T-helper 17 cell (primary cell): ENCODE results near the gene HOXD1. TPM values are rescaled to one million over a fixed set of nuclear protein-coding genes. Genes with fewer than 3 reads are reported as not detected.

Experiments
- ATAC-seq: fragments of 150-1000 bp; cut with Tn5 transposase; 2 replicates; pipeline ENCODE4 v1.10.0; 2021; ENCODE audit warnings: mild to moderate bottlenecking, moderate library complexity
- DNase-seq, 3 donors: peaks; one replicate each; pipeline versions ENCODE4 v3.0.0 to v3.0.0-alpha.2; 2020 to 2021
- H3K9me3 ChIP-seq: one replicate; pipeline ENCODE4 v1.7.0; 2013; ENCODE audit warnings: low read length, mild to moderate bottlenecking; ENCODE audit not compliant: control insufficient read depth, poor library complexity, severe bottlenecking
- H3K27ac Mint-ChIP-seq: one replicate; pipeline ENCODE4 v1.8.0; 2022; ENCODE audit warnings: mild to moderate bottlenecking, moderate library complexity, mixed read lengths
- H3K27me3 Mint-ChIP-seq: one replicate; pipeline ENCODE4 v1.8.0; 2022; ENCODE audit warnings: mixed read lengths
- H3K36me3 Mint-ChIP-seq: one replicate; pipeline ENCODE4 v1.8.0; 2022; ENCODE audit warnings: low read depth, mixed read lengths
- H3K4me1 Mint-ChIP-seq: one replicate; pipeline ENCODE4 v1.8.0; 2022; ENCODE audit warnings: mild to moderate bottlenecking, mixed read lengths
- H3K4me3 Mint-ChIP-seq: one replicate; pipeline ENCODE4 v1.8.0; 2022; ENCODE audit warnings: mild to moderate bottlenecking, moderate library complexity, mixed read lengths
- total RNA-seq, 4 donors: library from RNA in 2 of 4; stranded (reverse) in 2 of 4; gene quantifications; one replicate each; pipeline ENCODE4 v1.2.3 and lab custom pipeline; 2022 to 2026

HOXD1 gene
- total RNA-seq, 2 donors from 2014 or later = not detected

GRCh38 chr2:176174824-176175708 is 13.4 kb upstream of the HOXD1 start:
- DNase-seq (no peak), ATAC-seq (no peak)
- H3K4me1 Mint-ChIP-seq = peaks cover 3% of the 10 kb centered on the region
- H3K9me3 ChIP-seq = peaks cover 4% of the 10 kb centered on the region
- peaks cover 4% of the 10 kb centered on the region for H3K36me3 Mint-ChIP-seq
- H3K27me3 Mint-ChIP-seq = peaks cover 90% of the 10 kb centered on the region
- H3K4me3 Mint-ChIP-seq = peak overlapping the region; percentile 25
- H3K27ac Mint-ChIP-seq = no peak overlapping the region

- H3K9me3 ChIP-seq = peaks cover 4% of the 10 kb centered on the region
- H3K36me3 Mint-ChIP-seq = peaks cover 4% of the 10 kb centered on the region
- no peak overlapping the region for H3K27ac Mint-ChIP-seq
- no peak overlapping the region for H3K4me3 Mint-ChIP-seq
- H3K27me3 Mint-ChIP-seq = peaks cover 90% of the 10 kb centered on the region
- ATAC-seq (no peak), DNase-seq (no peak)
- H3K4me1 Mint-ChIP-seq = peaks cover 3% of the 10 kb centered on the region
These were observed 12.5 kb upstream of the HOXD1 start for GRCh38 chr2:176175709-176176607.

- H3K36me3 Mint-ChIP-seq = peaks cover 4% of the 10 kb centered on the region
- H3K9me3 ChIP-seq = peaks cover 4% of the 10 kb centered on the region
- DNase-seq (no peak), ATAC-seq (no peak)
- H3K27ac Mint-ChIP-seq = no peak overlapping the region
- peaks cover 3% of the 10 kb centered on the region for H3K4me1 Mint-ChIP-seq
- no peak overlapping the region for H3K4me3 Mint-ChIP-seq
- H3K27me3 Mint-ChIP-seq = peaks cover 88% of the 10 kb centered on the region
These were observed 10.9 kb upstream of the HOXD1 start for GRCh38 chr2:176177580-176178037.

- H3K27me3 Mint-ChIP-seq = peaks cover 88% of the 10 kb centered on the region
- H3K4me3 Mint-ChIP-seq = peak overlapping the region; percentile 19
- ATAC-seq = no peak
These were observed 10.3 kb upstream of the HOXD1 start for GRCh38 chr2:176178038-176178756.

GRCh38 chr2:176178757-176179295 is 9.6 kb upstream of the HOXD1 start:
- H3K4me3 Mint-ChIP-seq = no peak overlapping the region
- ATAC-seq (no peak), DNase-seq (no peak)
- H3K4me1 Mint-ChIP-seq = peaks cover 3% of the 10 kb centered on the region
- no peak overlapping the region for H3K27ac Mint-ChIP-seq
- H3K9me3 ChIP-seq = no peaks in the 10 kb centered on the region
- peaks cover 4% of the 10 kb centered on the region for H3K36me3 Mint-ChIP-seq
- peaks cover 88% of the 10 kb centered on the region for H3K27me3 Mint-ChIP-seq

More at GRCh38 chr2:176178038-176178756, 10.3 kb upstream of the HOXD1 start:
- peaks cover 4% of the 10 kb centered on the region for H3K36me3 Mint-ChIP-seq
- DNase-seq = no peak
- peaks cover 3% of the 10 kb centered on the region for H3K9me3 ChIP-seq
- H3K4me1 Mint-ChIP-seq = peaks cover 3% of the 10 kb centered on the region
- H3K27ac Mint-ChIP-seq = no peak overlapping the region

GRCh38 chr2:176181551-176181950 is 6.9 kb upstream of the HOXD1 start:
- no peaks in the 10 kb centered on the region for H3K4me1 Mint-ChIP-seq
- peaks cover 83% of the 10 kb centered on the region for H3K27me3 Mint-ChIP-seq
- DNase-seq = no peak
- H3K36me3 Mint-ChIP-seq = peaks cover 2% of the 10 kb centered on the region
- no peak for ATAC-seq
- no peak overlapping the region for H3K4me3 Mint-ChIP-seq
- H3K9me3 ChIP-seq = no peaks in the 10 kb centered on the region
- H3K27ac Mint-ChIP-seq = no peak overlapping the region

GRCh38 chr2:176182671-176183070 is 5.8 kb upstream of the HOXD1 start:
- no peak overlapping the region for H3K27ac Mint-ChIP-seq
- no peak for DNase-seq
- no peaks in the 10 kb centered on the region for H3K9me3 ChIP-seq
- no peaks in the 10 kb centered on the region for H3K36me3 Mint-ChIP-seq
- peaks cover 6% of the 10 kb centered on the region for H3K4me1 Mint-ChIP-seq
- H3K4me3 Mint-ChIP-seq = no peak overlapping the region
- no peak for ATAC-seq
- peaks cover 82% of the 10 kb centered on the region for H3K27me3 Mint-ChIP-seq

GRCh38 chr2:176184749-176185148 is 3.7 kb upstream of the HOXD1 start:
- Mint-ChIP-seq H3K27me3 (peaks cover 78% of the 10 kb centered on the region), H3K27ac (no peak overlapping the region), H3K4me1 (peaks cover 15% of the 10 kb centered on the region), H3K4me3 (no peak overlapping the region), H3K36me3 (peaks cover 4% of the 10 kb centered on the region)
- H3K9me3 ChIP-seq = no peaks in the 10 kb centered on the region
- ATAC-seq = no peak
- DNase-seq = no peak

- no peaks in the 10 kb centered on the region for H3K9me3 ChIP-seq
- Mint-ChIP-seq H3K27ac (no peak overlapping the region), H3K27me3 (peaks cover 76% of the 10 kb centered on the region), H3K4me1 (peaks cover 21% of the 10 kb centered on the region), H3K36me3 (peaks cover 4% of the 10 kb centered on the region), H3K4me3 (no peak overlapping the region)
- ATAC-seq = no peak
- no peak for DNase-seq
These were observed 2.4 kb upstream of the HOXD1 start for GRCh38 chr2:176186024-176186423.

- peak overlapping the region; percentile 88 for H3K4me3 Mint-ChIP-seq
- H3K36me3 Mint-ChIP-seq = peaks cover 4% of the 10 kb centered on the region
- DNase-seq = no peak
- H3K27me3 Mint-ChIP-seq = peaks cover 79% of the 10 kb centered on the region
- no peak for ATAC-seq
- H3K27ac Mint-ChIP-seq = no peak overlapping the region
- H3K9me3 ChIP-seq = no peaks in the 10 kb centered on the region
- peaks cover 21% of the 10 kb centered on the region for H3K4me1 Mint-ChIP-seq
These were observed 1.1 kb upstream of the HOXD1 start for GRCh38 chr2:176187200-176187898.

GRCh38 chr2:176188774-176189680 is 559 bp downstream of the HOXD1 start:
- H3K9me3 ChIP-seq = no peaks in the 10 kb centered on the region
- H3K27ac Mint-ChIP-seq = no peak overlapping the region
- peaks cover 76% of the 10 kb centered on the region for H3K27me3 Mint-ChIP-seq
- peaks cover 21% of the 10 kb centered on the region for H3K4me1 Mint-ChIP-seq
- DNase-seq (no peak), ATAC-seq (no peak)
- peaks cover 4% of the 10 kb centered on the region for H3K36me3 Mint-ChIP-seq
- H3K4me3 Mint-ChIP-seq = peak overlapping the region; percentile 79
